ENCODE measurements around the gene TTC39C. TPM values are rescaled to one million over a fixed set of nuclear protein-coding genes. Genes with fewer than 3 reads are reported as not detected.

Gene TTC39C
- polyA plus RNA-seq, 2 of the 4 experiments (the other 2 are of a cell fraction): 8.7 to 18.4 TPM

GRCh38 chr18:24104486-24104885 is 89.9 kb downstream of the TTC39C start:
- Histone ChIP-seq H3K4me2 (no peak overlapping the region), H3K4me3 (no peak overlapping the region), H3K27ac (no peak overlapping the region), H3K9me3 (no peaks in the 10 kb centered on the region), H3K4me1 (no peaks in the 10 kb centered on the region)
- TF ChIP-seq CBX2 (IDR thresholded peaks at IDR 0.05; ENCODE audit: borderline replicate concordance, low read depth) (no peak), MAFK (IDR thresholded peaks at IDR 0.05; ENCODE audit: partially characterized antibody) (no peak), HOXA7 (CRISPR knock-in tag; IDR thresholded peaks at IDR 0.05) (no peak), ZSCAN20 (CRISPR knock-in tag; IDR thresholded peaks at IDR 0.05) (no peak), HMGXB4 (CRISPR knock-in tag; IDR thresholded peaks at IDR 0.05; ENCODE audit: borderline replicate concordance) (no peak), E2F6 (IDR thresholded peaks at IDR 0.05; ENCODE audit: borderline replicate concordance, low read depth) (no peak), MAZ (IDR thresholded peaks at IDR 0.05; ENCODE audit: borderline replicate concordance, low read depth, low read length) (no peak), ZFP36 (IDR thresholded peaks at IDR 0.05; ENCODE audit: borderline replicate concordance, partially characterized antibody) (no peak)
- FAIRE-seq: no peak
- no peak for ATAC-seq
- 93% methylated on average over 4 of the region's 4 CpGs for WGBS (ENCODE audit: missing lambda C conversion rate)
- ChIA-PET POLR2A (interaction anchor here (1.1 kb wide), 1 partner anchor 34 kb away, joined by 3 read pairs; the partner anchor contains the start of gene CABYR), CTCF (interaction anchor here (0.8 to 1.1 kb wide), 2 partner anchors 28 to 280 kb away, joined by 3 read pairs; no protein-coding TSS in a partner anchor)
- DNase-seq (ENCODE audit: low read depth in 1 of 2, low spot score in 1 of 2): no peak

GRCh38 chr18:24108641-24109040 is 94.1 kb downstream of the TTC39C start:
- DNase-seq (ENCODE audit: low read depth in 1 of 2, low spot score in 1 of 2) (no peak), ATAC-seq (no peak), FAIRE-seq (no peak)
- Histone ChIP-seq H3K9me3 (no peaks in the 10 kb centered on the region), H3K4me3 (no peak overlapping the region), H3K4me1 (peaks cover 13% of the 10 kb centered on the region), H3K27ac (no peak overlapping the region), H3K4me2 (no peak overlapping the region)
- WGBS (ENCODE audit: missing lambda C conversion rate): 86% methylated on average over 1 of the region's 1 CpG
- ChIA-PET CTCF (interaction anchor here (0.9 kb wide), 1 partner anchor 12 kb away, joined by 4 read pairs; no protein-coding TSS in a partner anchor), POLR2A (no interaction called here)
- TF ChIP-seq CBX2 (IDR thresholded peaks at IDR 0.05; ENCODE audit: borderline replicate concordance, low read depth) (no peak), CEBPB (IDR thresholded peaks at IDR 0.05) (no peak), BCL3 (IDR thresholded peaks at IDR 0.05) (no peak), EP300 (IDR thresholded peaks at IDR 0.05) (no peak), CHD2 (IDR thresholded peaks at IDR 0.05; ENCODE audit: low read length, partially characterized antibody) (no peak), ELK1 (IDR thresholded peaks at IDR 0.05; ENCODE audit: low read depth, low read length) (no peak), HDAC2 (IDR thresholded peaks at IDR 0.05) (no peak), POLR2A (IDR thresholded peaks at IDR 0.05; ENCODE audit: low read length) (no peak), SMC3 (IDR thresholded peaks at IDR 0.05) (no peak), SREBF2 (IDR thresholded peaks at IDR 0.05) (no peak)

- DNase-seq (ENCODE audit: low read depth in 1 of 2, low spot score in 1 of 2) (peak in 1 of 2 experiments; percentile 11), FAIRE-seq (no peak), ATAC-seq (peak in 1 of 2 experiments; percentile 62; a peak in 3 of 6 replicates)
- Histone ChIP-seq H3K4me3 (no peak overlapping the region), H3K9me3 (no peaks in the 10 kb centered on the region), H3K27ac (no peak overlapping the region; a peak in 1 of 6 replicates), H3K4me1 (peaks cover 18% of the 10 kb centered on the region), H3K4me2 (no peak overlapping the region)
- CTCF ChIA-PET: interaction anchor here (1.1 kb wide), 1 partner anchor 36 kb away, joined by 3 read pairs; no protein-coding TSS in a partner anchor
- 100% methylated on average over 2 of the region's 2 CpGs for WGBS (ENCODE audit: missing lambda C conversion rate)
- POLR2A ChIA-PET: interaction anchor here (1.2 kb wide), 1 partner anchor 27 kb away, joined by 3 read pairs; the partner anchor contains the start of gene CABYR
- TF ChIP-seq MAX (IDR thresholded peaks at IDR 0.05) (no peak), MAZ (IDR thresholded peaks at IDR 0.05; ENCODE audit: borderline replicate concordance, low read depth, low read length) (no peak), FOXS1 (CRISPR knock-in tag; IDR thresholded peaks at IDR 0.05) (no peak), TFCP2L1 (CRISPR knock-in tag; IDR thresholded peaks at IDR 0.05) (no peak), BCL3 (IDR thresholded peaks at IDR 0.05) (no peak), RNF2 (IDR thresholded peaks at IDR 0.05; ENCODE audit: borderline replicate concordance, low read depth) (no peak), ZFP36 (IDR thresholded peaks at IDR 0.05; ENCODE audit: borderline replicate concordance, partially characterized antibody) (no peak), REST (IDR thresholded peaks at IDR 0.05) (no peak), CHD4 (IDR thresholded peaks at IDR 0.05; ENCODE audit: borderline replicate concordance) (no peak), CBX8 (IDR thresholded peaks at IDR 0.05) (no peak)
These were observed 97.4 kb downstream of the TTC39C start for GRCh38 chr18:24111936-24112335.
